Vagina (tissue), 2 donors: Measurements from ENCODE around the gene URB1.

Experiments used
- POLR2A ChIP-seq, 2 donors: fragments of 450-650 bp; IDR thresholded peaks; one replicate each; pipeline ENCODE4 v1.6.1; 2017; ENCODE audit warnings: antibody characterized with exemption in 2 of 2, mild to moderate bottlenecking in 2 of 2, moderate library complexity in 2 of 2
- POLR2AphosphoS5 ChIP-seq, 2 donors: sonication (generic); formaldehyde crosslinking; IDR thresholded peaks; one replicate each; pipeline ENCODE4 v1.9.0; 2017; ENCODE audit warnings: antibody characterized with exemption in 2 of 2, mild to moderate bottlenecking in 2 of 2, low read depth in 1 of 2; ENCODE audit not compliant: insufficient read depth in 1 of 2
- TF ChIP-seq, protein P1 (sequence below), 3 experiments: fragments of 450-650 bp in 2 of 3; fragments of 200-600 bp in 1 of 3; sonication (generic) in 1 of 3; IDR thresholded peaks; one replicate each; pipeline ENCODE4 v1.5.1; 2017 to 2019; ENCODE audit warnings: antibody characterized with exemption in 3 of 3, mild to moderate bottlenecking in 2 of 3, moderate library complexity in 2 of 3

DNA sequence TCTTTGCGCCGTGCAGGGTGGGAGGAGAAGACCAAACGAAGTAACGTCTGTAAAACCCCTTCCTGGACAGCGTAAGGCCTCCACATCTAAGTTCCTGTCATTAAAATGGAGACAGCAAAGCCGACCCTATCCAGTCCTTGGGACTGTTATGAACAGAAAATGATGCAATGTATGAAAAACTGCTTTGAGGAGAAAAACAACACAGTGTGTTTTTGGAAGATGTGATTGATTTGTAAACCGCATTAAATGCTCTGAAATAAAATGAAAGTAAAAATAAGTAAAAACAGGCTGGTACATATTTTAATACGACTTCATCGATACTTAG, 827 bp upstream of the URB1 start:
- TF ChIP-seq, protein P1, sequence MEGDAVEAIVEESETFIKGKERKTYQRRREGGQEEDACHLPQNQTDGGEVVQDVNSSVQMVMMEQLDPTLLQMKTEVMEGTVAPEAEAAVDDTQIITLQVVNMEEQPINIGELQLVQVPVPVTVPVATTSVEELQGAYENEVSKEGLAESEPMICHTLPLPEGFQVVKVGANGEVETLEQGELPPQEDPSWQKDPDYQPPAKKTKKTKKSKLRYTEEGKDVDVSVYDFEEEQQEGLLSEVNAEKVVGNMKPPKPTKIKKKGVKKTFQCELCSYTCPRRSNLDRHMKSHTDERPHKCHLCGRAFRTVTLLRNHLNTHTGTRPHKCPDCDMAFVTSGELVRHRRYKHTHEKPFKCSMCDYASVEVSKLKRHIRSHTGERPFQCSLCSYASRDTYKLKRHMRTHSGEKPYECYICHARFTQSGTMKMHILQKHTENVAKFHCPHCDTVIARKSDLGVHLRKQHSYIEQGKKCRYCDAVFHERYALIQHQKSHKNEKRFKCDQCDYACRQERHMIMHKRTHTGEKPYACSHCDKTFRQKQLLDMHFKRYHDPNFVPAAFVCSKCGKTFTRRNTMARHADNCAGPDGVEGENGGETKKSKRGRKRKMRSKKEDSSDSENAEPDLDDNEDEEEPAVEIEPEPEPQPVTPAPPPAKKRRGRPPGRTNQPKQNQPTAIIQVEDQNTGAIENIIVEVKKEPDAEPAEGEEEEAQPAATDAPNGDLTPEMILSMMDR (IDR thresholded peaks at IDR 0.05) = no peak
- TF ChIP-seq POLR2AphosphoS5 (IDR thresholded peaks at IDR 0.05; ENCODE audit: insufficient read depth in 1 of 2, low read depth in 1 of 2) = no peak
- TF ChIP-seq POLR2A (IDR thresholded peaks at IDR 0.05) = no peak
